GM12875 (cell line): Measurements from ENCODE around the gene NFATC1.
"Not testable (repeated sequence)": the region's sequence is repeated elsewhere in the genome, so short reads cannot be mapped to it uniquely, and the experiment has no call there.

Experiments used
- H3K4me3 ChIP-seq: one replicate; pipeline ENCODE4 v1.5.1; 2011; ENCODE audit warnings: low read depth, low read length, control low read depth
- TF ChIP-seq, protein P1 (sequence below): IDR thresholded peaks from 2 replicates; pipeline ENCODE4 v1.5.1; 2011; ENCODE audit warnings: low read depth, mild to moderate bottlenecking, control low read depth, inconsistent platforms, low read length, moderate library complexity, borderline replicate concordance; ENCODE audit not compliant: insufficient read depth

NFATC1 gene

DNA sequence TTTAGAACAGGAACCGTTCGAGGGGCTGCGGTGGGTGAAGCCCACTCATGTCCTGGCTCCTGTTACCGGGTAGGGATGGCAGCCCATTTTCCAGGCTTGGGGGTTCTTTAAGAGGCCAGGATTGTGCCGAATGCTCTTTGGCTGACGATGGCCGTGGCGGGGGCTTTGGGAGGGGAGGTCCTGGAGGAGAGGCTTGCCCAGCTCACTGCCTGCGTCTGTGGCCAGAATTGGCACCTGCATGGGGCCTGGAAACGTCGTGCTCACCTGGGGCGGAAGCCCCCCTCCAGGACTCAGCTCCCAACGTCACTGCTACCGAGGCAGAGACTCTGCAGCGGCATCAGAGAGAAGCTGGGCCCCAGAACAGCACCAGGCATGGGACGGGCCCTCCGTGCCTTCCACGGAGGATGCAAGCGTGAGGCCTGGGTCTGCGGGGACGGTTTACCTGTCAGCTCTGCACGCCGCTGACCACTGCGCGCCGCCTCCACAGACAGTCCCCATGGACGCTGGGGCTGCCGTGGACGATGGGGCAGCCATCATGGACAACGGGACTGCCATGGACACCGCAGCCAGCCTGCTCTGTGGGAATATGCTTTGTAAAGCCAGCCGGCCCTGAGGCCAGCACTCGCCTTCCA is 82.9 kb downstream of the NFATC1 start:
- TF ChIP-seq, protein P1, sequence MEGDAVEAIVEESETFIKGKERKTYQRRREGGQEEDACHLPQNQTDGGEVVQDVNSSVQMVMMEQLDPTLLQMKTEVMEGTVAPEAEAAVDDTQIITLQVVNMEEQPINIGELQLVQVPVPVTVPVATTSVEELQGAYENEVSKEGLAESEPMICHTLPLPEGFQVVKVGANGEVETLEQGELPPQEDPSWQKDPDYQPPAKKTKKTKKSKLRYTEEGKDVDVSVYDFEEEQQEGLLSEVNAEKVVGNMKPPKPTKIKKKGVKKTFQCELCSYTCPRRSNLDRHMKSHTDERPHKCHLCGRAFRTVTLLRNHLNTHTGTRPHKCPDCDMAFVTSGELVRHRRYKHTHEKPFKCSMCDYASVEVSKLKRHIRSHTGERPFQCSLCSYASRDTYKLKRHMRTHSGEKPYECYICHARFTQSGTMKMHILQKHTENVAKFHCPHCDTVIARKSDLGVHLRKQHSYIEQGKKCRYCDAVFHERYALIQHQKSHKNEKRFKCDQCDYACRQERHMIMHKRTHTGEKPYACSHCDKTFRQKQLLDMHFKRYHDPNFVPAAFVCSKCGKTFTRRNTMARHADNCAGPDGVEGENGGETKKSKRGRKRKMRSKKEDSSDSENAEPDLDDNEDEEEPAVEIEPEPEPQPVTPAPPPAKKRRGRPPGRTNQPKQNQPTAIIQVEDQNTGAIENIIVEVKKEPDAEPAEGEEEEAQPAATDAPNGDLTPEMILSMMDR: no peak
- H3K4me3 ChIP-seq: no peak overlapping the region

DNA sequence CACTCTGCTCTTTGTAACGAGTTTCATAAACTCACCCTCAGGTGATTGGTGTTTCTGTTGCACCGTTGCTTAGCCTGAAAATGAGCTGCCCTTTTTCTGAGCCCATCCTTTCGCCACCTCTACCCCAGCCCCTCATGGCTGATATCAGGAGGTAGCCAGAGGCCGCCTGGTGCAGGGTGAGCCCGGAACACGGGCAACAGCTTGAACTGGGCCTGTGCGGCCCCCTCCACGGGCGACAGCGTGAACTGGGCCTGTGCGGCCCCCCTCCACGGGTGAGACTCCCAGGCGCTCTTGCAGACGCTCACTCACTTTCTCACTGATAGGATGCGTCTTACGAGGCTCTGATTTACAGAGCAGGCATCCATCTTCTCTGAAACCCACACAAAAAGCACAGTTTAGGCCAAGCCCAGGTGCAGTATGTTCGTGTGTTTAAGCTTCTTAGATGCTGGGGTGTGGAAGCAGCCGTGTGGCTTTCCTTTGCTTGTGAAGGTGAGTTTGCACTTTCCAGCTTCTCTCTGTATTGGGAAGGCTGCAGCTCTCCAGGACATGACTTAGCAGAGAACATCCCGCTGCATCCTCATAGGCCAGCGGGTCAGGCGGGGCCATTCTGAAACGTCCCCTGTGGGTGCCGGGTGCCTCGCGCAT is 83.5 kb downstream of the NFATC1 start:
- no peak overlapping the region for H3K4me3 ChIP-seq
- TF ChIP-seq, protein P1: no peak

DNA sequence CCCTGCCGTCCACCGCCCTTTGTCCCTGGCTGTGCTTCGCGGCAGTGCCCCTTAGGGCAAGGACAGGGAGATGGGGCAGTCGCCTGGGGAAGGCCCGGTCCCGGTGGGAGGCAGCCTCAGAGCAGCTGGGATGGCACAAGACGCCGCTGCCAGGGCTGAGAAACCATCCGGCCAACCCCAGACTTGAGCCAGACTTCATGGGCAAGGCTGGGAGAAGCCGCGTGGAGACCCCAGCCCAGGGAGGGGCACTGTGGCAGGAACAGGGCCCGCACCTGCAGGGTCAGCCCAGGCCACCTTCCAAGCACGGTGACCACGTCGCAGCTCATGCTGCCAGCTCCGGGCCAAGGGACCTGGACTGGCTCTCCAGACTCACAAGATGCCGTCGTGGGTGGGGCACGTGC is 84.0 kb downstream of the NFATC1 start:
- TF ChIP-seq, protein P1: no peak
- no peak overlapping the region for H3K4me3 ChIP-seq

DNA sequence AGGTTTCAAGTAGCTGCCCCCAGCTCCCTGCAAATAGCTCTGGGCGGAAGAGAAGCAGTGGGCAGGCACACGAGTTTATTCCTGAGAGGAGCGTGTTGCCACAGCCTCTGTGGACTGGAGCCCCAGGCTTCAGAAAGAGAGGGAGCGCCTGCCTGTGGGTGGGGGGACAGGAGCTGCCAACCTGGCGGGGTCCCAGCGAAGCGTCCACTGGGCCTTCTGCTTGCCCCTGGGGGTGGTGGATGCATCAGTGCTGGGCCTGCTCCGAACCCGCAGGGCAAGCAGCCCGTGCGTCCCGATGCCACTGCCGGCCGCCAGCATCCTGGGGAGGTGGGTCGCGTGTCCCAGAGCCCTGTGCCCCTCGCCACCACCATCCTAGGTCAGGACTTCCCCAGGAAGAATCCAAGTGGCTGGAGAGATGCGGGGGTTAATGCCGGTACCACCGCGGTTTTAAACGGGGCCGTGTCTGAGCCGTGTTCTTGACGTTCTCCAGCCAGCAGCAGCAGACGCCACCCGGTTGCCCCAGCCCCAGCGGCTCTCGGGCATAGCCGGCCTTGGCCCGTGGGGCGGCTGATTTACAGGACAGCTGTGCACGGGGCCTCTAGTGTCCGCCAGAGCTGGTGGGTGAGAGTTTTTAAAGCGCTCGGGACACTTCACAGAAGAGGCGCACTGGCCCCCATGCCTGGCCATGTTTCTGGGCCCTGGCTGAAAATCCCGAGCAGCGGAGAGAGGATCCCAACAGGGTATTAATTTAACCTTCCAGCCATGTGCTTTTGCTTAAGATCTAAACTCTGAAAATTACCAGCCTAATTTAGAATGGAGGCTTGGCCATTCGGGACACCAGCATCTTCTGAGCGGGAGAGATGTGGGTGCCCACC is 84.7 kb downstream of the NFATC1 start:
- H3K4me3 ChIP-seq: no peak overlapping the region
- TF ChIP-seq, protein P1: no peak

DNA sequence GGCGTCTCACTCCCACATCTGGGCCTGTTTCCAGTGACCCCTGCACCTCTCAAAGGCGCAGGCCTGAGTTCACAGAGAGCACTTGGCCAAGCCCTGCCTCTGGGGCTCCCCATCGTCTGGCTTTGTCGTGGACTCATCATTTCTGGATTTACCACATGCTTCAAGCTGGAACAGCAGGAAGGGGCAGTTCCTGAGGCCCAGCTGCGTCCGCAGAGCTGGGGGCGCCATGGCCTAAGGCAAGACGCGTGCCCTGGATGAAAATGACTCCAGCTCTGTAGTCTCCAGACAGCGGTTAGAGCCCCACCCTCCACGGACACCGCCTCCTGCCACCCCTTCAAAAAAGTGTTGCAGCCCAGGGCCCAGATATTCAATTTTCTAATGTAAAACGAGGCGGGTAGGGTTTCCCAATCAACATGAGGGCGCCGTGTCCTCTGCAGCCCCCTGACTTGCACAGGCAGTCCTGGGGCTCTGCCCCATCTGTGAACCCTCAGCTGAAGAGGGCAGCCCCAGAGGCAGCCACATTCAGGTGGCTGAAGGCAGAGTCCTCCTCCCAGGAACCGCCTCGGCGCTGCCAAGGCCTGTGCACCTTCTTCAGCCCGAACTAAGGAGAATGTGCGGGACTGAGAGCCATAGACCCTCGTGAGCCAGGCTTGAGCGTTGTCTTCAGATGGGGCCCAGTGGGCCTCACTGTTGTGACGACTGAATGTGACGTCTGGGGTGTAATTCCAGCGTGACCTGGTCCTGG is 85.5 kb downstream of the NFATC1 start:
- TF ChIP-seq, protein P1: no peak
- no peak overlapping the region for H3K4me3 ChIP-seq

DNA sequence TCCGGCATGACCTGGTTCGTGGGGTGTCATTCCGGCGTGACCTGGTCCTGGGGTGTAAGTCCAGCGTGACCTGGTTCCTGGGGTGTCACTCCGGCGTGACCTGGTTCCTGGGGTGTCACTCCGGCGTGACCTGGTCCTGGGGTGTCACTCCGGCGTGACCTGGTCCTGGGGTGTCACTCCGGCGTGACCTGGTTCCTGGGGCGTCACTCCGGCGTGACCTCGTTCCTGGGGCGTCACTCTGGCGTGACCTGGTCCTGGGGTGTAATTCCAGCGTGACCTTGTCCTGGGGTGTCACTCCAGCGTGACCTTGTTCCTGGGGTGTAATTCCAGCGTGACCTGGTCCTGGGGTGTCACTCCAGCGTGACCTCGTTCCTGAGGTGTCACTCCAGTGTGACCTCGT is 87.7 kb downstream of the NFATC1 start:
- H3K4me3 ChIP-seq: not testable (repeated sequence)

DNA sequence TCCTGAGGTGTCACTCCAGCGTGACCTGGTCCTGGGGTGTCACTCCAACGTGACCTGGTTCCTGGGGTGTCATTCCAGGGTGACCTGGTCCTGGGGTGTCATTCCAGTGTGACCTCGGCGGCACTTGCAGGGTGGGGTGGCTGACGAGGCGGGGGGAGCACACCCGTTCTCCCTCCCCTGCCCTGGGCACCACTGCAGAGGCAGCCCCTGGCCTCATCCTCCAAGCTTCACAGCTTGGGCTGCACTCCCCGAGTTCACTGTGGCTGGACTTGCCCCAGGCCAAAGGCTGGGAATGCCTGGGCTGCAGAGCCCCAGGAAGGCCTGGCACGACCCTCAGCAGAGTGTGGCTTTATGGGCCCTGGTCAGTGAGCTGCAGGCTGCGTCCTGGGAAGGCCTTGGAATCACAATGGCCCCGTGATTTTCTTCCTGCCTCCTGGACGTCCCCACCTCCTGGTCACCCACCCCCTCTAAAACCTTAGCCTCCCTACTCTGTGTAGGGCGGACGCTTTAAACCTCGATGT is 88.3 kb downstream of the NFATC1 start:
- TF ChIP-seq, protein P1: no peak
- no peak overlapping the region for H3K4me3 ChIP-seq
